T-helper 9 cell (primary cell): Measurements from ENCODE around the gene NFKB2.
A peak's percentile ranks its signal among the peaks of the same experiment; 100 is the strongest.

Experiments
- DNase-seq: peaks from one replicate; pipeline ENCODE4 v3.0.0-alpha.2; 2020

NFKB2 gene

DNA sequence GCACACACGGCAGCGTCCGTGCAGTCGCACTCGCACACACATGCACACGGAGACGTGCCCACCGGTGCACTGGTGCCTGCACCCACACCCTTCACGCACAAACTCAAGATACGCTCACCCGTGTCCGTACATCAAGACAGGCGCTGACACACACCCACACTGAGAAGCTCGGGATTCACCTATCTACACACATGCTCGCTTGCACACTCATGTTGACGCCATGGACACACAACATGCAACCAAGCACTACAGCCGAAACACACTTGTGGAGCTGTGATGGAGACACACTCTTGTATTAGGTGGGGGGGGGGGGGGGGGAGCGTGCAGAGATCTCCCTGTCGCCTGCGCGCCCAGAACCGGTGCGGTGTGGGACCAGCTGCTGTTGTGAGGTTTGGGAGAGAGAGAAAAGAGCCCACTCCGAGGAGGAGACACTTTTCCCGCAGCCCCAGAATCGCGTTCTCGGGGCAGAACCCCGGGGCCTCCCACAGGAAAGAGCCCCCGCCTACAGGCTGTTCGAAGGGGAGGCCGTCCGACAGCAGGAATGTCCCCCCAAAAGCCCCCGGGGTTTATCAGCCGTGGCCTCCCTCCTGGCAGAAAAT is 605 bp upstream of the NFKB2 start:
- peak; percentile 60 for DNase-seq

- DNase-seq: no peak
Observed at GRCh38 chr10:102396317-102396650, 779 bp downstream of the NFKB2 start.

- DNase-seq: no peak
Observed at GRCh38 chr10:102396730-102397151, 1.2 kb downstream of the NFKB2 start.

GRCh38 chr10:102397222-102398171 is 2.0 kb downstream of the NFKB2 start:
- DNase-seq: no peak

DNA sequence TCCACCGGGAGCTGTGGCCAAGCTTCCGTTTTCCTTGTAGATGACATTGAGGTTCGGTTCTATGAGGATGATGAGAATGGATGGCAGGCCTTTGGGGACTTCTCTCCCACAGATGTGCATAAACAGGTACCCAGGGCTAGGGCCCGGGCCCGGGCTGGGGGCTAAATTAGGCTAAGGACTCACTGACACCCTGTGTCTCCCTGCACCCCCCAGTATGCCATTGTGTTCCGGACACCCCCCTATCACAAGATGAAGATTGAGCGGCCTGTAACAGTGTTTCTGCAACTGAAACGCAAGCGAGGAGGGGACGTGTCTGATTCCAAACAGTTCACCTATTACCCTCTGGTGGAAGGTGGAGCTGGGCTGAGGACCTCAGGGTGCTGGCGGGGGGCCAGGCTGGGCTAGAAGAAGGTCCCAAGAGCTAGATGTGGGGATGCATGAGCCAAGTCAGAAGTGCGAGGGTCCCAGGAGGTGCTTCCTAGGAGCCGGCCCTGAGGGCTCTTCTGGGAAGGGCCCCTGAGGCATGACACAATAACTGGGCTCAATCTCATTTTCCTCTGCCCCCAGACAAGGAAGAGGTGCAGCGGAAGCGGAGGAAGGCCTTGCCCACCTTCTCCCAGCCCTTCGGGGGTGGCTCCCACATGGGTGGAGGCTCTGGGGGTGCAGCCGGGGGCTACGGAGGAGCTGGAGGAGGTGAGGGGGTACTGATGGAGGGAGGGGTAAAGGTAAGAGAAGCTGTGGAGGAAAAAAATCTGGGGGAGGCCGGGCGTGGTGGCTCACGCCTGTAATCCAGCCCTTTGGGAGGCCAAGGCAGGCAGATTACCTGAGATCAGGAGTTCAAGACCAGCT is 2.9 kb downstream of the NFKB2 start:
- DNase-seq: no peak

DNA sequence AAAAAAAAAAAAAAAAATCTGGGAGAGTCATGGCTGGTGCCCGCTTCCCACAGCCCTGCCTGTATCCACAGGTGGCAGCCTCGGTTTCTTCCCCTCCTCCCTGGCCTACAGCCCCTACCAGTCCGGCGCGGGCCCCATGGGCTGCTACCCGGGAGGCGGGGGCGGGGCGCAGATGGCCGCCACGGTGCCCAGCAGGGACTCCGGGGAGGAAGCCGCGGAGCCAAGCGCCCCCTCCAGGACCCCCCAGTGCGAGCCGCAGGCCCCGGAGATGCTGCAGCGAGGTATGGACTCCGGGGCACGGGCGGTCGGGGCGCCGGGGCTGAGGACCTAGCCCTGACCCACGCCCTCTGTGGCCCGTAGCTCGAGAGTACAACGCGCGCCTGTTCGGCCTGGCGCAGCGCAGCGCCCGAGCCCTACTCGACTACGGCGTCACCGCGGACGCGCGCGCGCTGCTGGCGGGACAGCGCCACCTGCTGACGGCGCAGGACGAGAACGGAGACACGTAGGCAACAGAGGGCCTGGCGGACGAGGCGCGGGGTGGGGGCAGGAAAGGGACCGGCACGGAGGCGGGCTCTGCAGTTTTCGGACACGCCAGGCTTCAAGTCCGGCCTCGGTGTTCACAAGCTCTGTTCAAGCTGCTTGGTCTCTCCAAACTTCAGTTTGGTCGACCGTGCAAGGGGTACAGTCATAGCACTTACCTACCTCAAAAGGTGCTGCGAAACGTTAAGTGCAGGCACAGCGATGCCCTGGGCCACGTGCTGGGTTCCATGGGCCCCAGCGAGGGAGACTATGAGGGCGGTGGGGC is 3.9 kb downstream of the NFKB2 start:
- DNase-seq: peak; percentile 85

- no peak for DNase-seq
Observed at GRCh38 chr10:102400076-102400475, 4.6 kb downstream of the NFKB2 start.

- no peak for DNase-seq
Observed at GRCh38 chr10:102400598-102401341, 5.3 kb downstream of the NFKB2 start.

DNA sequence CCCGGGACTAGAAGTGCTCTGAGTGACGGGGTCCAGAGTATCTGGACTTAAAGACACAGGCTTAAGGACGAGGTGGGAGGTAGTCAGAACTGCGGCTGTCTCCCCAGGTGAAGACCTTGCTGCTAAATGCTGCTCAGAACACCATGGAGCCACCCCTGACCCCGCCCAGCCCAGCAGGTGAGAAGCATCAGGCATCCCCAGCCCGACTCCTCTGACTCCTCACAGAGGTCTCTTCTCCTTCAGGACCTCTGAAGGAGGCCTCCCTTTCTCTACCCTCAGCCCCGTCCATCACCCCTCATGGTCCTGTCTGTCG is 5.8 kb downstream of the NFKB2 start:
- DNase-seq: no peak

- DNase-seq: no peak
Observed at GRCh38 chr10:102401735-102402511, 6.4 kb downstream of the NFKB2 start.

DNA sequence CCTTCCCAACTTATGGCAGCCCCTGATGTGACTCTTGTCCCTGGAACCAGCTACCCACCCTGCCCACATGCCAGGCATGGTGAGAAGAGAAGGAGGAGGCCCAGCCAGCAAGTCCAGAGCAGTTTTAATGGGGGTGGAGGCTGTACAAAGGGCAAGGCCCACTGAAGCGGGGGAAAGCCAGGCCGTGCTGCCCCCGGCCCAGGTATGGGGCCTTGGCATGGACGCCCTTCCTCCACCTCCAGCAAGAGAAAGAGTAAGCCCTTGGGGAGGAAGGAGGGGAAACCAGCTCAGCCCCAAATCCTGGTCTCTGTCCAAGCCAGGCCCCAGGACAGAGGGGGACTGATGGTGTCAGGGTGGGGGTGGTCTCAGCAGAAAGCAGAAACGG is 7.0 kb downstream of the NFKB2 start:
- no peak for DNase-seq

DNA sequence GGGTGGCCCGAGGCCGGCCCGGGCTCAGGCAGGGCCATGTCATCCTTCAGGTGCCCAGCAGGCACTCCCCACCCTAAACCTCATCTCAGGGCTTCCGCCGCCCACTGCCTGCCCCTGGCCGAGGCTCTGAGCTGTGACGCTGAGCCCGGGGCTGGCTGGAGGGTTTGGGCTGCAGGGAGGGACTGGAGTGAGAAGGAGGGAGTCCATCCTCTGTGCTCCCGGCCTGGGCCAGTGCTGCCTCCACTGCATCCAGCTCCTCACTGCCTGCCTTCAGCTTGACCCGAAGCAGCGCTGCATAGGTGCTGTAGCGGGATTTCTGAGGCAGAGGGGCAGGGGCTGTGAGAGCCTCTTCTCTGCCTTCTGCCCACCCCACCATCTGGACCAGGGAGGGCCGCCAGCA is 7.6 kb downstream of the NFKB2 start:
- DNase-seq: no peak

DNA sequence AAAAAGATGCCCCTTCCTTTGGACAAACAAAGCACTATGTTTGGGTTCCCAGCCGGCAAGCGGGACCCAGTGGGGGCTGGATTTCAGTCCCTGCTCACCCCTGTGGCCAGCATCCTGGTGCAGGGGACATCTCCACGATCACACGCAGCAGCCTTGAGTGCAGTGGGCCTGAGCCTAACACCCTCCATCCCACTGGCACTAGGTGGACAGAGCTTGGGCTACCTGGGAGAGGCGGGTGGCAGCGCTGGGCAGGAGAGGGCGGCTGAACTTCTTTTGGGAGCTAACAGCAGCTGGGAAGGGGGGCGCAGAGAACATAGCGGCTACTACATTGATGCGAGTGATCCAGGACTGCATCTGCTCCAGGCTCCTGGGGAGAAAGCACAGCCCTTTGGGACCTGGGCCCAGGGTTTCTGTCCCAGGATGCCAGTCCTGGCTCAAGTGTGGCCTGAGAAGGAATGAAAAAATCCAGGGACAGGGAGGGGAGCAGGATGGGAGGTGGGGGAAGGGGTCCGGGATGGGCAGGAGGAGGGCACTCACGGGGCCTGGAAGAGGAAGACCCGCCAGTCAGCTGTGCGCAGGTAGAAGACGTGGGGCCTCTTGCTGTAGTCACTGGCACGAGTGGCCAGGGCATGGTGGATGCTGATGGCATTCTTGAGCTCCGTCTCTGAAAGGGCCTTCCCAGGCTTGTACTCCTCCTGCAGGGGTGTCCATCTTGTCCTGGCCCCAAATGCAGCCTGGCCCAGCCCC is 9.0 kb downstream of the NFKB2 start:
- no peak for DNase-seq

- no peak for DNase-seq
Observed at GRCh38 chr10:102405108-102405571, 9.6 kb downstream of the NFKB2 start.

GRCh38 chr10:102405632-102406031 is 10.1 kb downstream of the NFKB2 start:
- no peak for DNase-seq

- no peak for DNase-seq
Observed at GRCh38 chr10:102406815-102407214, 11.3 kb downstream of the NFKB2 start.

- no peak for DNase-seq
Observed at GRCh38 chr10:102407425-102408130, 12.1 kb downstream of the NFKB2 start.

DNA sequence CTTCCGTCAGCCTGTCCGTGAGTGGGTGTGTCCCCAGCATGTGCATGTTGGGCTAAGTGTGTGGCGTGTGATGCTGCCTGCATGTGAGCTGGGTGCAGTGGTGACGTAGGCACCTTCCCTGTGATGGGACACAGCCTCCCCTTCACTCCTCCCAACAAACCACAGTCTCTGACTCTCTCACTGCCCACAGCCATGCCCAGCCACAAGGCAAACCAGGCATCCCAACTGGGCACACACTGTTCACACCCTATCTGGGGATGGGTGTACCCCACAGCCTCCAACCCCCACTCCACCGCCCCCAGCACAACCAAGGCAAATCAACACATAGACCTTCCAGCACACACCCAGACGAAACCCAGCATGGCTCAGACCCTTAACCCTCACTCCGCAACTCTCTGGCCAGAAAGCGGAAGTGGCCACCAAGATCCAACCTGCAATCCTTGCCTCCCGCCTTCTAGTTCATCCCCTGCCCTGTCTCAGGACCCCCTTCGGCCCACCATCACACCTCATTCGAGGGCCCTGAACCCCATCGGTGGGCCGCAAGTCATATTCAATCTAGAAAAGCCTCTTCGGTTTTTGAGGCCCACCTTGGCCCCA is 12.7 kb downstream of the NFKB2 start:
- DNase-seq: no peak
